Left ventricle myocardium superior (tissue), 1 donor: ENCODE data around the gene PDAP1. TPM values are rescaled to one million over a fixed set of nuclear protein-coding genes. Genes with fewer than 3 reads are reported as not detected.
"Not testable (repeated sequence)": the region's sequence is repeated elsewhere in the genome, so short reads cannot be mapped to it uniquely, and the experiment has no call there.

Experiments used
- ATAC-seq: fragments of 200-7000 bp; cut with Tn5 transposase; one replicate; pipeline ENCODE4 v1.9.1; 2020; ENCODE audit warnings: mild to moderate bottlenecking, moderate library complexity
- DNase-seq: peaks from one replicate; pipeline ENCODE4 v3.0.0-alpha.2; 2020
- intact Hi-C: fragments of 100-400 bp; cut with micrococcal nuclease; formaldehyde crosslinking; loops from one replicate; pipeline ENCODE4 v1.11.0; 2022
- total RNA-seq: library from RNA; stranded (reverse); fragmentation: NEBNext Ultra II Directional; extraction: Animal tissue kit (Norgen Biotek cat#: 25700); gene quantifications from one replicate; pipeline ENCODE4 v1.2.1, GENCODE V29; 2021
- donor health status: DM: no; HTN: yes; CAD: no; lungs with severe emphysema.

PDAP1 gene
- total RNA-seq, 1 donor from 2014 or later, result 97.2 TPM

DNA sequence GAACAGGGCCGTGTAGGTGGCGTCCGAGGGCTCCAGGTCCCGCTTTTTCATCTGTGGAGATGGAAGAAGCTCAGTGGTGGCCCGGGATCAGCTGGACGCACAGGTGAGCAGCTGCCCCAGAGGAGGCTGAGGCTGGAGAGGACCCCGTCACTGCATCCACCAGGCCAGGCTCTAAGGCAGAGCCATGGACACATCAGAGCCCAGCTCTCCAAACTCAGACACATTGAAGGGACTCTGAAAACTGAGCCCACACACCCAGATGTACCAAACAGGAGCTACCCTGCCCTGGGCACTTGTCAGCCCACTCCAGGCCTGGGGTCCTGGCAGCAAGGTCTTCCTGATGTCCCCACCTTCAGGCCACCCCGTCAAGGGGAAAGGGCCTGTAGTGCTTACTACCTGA is 21.4 kb upstream of the PDAP1 start:
- DNase-seq (no peak), ATAC-seq (no peak)
- intact Hi-C loops, result no loop called here

DNA sequence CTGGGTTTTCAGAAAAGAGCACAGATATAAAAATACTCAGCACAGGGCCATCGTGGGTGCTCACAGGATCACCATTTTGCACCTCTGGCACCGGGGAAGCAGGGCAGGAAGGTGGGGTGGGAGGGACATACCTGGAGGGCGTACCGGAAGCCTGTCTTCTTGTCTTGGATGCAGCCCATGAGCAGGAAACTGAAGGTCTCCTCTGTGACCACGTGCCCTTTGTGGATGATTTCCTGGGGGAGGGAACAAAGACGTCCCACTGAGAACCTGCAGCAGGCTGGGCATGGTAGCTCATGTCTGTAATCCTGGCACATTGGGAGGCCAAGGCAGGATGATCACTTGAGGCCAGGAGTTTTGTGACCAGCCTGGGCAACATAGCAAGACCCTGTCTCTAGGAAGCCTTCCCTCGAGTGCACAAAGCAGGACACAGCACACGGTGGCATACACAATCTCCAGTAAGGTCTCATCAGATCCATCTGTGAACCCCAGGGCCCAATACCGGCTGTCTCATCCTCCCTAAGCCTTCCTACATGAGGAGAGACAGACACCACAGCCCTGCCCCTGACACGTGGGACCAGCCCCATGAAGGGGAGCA is 20.7 kb upstream of the PDAP1 start:
- intact Hi-C loops, result no loop called here
- DNase-seq (no peak), ATAC-seq (no peak)

DNA sequence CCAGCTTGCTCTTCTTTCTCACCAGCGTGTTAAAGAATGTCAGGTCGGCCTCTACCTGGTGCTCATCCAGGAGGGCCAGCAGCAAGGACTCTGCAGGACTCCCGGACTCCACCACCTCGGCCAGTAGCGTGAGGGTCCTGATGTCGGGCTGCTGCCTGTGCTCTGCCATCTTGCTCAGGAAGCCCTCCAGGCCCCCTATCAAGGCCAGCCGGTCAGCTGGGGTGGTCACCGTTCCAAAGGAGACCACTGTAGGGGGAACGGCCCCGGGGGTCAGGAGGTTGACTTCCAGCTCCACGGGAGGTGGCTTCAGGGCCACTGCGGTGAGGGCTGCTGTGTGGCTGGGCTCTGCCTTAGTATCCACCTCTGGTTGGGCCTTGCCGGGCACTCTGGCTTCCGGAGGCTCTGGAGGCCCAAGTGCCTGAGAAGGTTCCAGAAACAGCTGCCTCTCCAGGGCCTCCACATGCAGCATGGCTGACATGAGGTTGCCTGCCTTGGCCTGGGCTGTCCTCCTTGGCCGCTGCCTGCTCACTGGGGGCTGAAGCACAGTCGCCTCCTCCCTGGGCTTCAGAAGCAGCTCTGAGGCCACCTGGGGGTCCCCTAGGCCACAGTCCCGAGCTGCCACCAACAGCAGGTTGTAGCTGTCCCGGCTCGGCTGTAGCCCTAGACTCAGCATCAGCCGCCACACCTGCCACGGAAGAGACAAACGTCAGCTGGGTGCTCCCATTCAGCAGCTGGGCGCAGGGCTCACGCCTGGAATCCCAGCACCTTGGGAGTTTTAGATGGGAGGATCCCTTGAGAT is 16.7 kb upstream of the PDAP1 start:
- ATAC-seq, result no peak
- intact Hi-C loops, result no loop called here
- DNase-seq, result no peak

DNA sequence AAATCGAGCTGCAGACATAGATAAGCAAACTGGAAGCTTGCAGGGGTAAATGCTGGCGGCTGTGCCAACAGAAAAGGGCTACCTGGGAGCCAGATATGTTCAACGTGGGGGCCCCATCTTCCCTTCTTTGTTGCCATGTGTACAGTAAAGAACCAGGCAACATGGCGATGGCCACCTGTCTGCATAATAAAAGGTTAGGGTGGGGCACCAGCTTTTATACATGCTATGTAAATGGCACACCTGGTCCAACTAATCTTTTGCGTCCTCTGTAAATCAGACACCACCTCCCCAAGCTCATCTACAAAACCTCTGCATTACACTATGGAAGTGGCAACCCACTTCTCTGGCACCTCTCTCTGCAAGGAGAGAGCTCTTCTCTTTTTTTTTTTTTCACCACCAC is 14.2 kb upstream of the PDAP1 start:
- intact Hi-C loops, result no loop called here
- no peak for ATAC-seq
- DNase-seq, result no peak

DNA sequence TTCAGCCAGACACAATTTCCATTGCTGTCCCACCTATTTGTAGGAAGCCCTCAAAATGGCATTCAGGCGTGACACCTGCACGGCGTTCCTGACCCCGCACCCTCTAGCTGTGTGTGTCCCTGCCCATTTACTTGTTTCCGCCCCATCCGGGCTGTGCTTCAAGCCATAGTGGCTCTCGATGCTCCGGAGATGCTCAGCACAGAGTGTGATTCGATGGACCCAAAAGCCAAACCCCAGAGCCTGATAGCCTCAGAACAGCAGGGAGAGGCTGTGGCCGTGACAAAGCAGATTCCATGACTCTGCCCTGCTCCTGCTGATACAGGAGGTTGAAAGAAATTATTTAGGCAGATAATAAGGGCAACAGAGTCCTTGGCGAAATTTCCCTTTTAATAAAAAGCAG is 13.8 kb upstream of the PDAP1 start:
- DNase-seq (no peak), ATAC-seq (no peak)
- intact Hi-C loops, result no loop called here

DNA sequence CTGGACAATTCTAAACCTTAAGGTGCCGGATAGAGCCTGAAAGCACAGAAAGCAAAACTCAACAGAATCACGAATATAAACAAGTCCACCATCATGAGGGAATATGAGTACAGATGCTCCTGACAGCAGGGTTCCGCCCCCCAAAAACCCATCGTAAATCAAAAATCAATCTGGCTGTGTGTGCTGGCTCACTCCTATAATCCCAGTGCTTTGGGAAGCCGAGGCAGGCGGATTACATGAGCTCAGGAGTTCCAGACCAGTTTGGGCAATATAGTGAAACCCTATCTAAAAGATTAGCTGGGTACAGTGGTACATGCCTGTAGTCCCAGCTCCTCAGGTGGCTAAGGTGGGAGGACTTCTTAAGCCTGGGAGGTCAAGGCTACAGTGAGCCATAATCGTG is 12.6 kb upstream of the PDAP1 start:
- intact Hi-C loops, result no loop called here
- no peak for ATAC-seq

DNA sequence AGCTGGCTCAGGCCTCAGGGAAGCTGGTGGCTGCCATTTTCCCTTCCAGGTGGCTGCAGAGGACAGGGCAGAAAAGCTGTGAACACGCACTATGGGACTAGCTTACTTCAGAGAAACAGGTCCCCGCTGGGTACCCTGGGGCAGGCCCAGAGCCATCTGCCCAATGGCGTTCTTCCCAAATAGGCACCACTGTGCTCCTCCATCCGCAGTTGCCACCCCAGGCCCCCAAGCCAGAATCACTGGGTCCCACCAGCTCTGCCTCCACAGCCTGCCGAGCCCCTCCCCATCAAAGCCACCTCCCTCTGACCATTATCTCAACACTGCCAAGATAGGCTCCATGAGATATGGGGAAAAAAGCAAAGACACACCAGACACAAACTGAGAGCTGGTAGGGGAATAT is 11.8 kb upstream of the PDAP1 start:
- no peak for ATAC-seq
- intact Hi-C loops, result no loop called here
- no peak for DNase-seq

More for the DNA sequence above, 12.6 kb upstream of the PDAP1 start:
- no peak for DNase-seq

DNA sequence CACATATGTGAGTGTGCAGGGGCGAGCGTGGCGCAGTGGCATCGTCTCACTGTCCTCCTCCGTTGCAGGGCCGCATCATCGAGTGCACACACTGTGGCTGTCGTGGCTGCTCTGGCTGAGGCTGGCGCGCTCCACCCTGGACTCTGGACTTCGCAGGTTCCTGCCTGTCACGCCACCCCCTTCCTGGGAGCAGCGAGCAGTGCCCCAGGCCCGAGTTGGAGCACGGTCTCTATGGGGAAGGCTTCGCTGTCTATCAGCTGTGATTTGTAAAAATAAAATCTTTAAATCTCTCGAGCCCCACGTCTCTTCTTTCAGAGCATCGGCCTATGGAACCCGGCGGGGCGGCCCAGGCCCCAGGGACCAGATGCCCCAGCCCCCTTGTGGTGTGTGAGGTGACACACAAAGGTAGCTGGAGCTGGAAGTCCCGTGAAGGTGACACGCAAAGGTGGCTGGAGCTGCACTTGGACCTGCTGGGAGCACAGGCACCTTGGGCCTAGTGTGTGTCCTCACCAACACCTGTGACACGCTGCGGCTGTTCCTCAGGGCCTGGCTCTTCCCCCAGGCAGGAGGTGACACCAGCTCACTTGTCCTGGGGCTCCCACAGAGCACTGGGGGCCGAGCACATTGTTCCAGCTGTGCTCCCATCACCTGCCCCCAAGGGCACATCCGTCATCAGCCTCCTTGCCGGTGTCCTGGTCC is 11.1 kb upstream of the PDAP1 start:
- ATAC-seq (no peak), DNase-seq (no peak)
- intact Hi-C loops, result no loop called here

DNA sequence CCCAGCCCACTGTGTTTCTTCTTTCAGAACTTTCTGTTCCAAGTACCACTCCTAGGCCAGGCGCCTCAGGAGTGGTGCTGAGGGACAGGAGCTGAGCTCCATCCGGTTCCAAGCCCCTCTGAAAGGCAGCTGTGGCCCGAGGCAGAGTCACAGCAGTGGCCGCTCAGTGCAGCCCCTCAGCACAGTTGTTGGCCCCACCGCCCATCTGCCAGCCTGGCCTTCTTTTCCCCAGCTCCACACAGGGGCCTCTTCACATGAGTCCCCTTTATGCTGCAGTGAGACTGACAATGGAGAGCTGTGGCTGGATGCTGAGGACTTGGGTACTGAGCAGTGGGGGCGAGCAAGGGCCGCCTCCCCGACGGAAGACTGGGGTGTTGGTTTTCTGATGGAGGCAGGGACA is 9.9 kb upstream of the PDAP1 start:
- DNase-seq (no peak), ATAC-seq (no peak)

GRCh38 chr7:99415513-99416127 is 7.2 kb upstream of the PDAP1 start:
- ATAC-seq, intact Hi-C loops: not testable (repeated sequence)
- peak; percentile 76 for DNase-seq

More for the DNA sequence above, 9.9 kb upstream of the PDAP1 start:
- intact Hi-C loops, result no loop called here

DNA sequence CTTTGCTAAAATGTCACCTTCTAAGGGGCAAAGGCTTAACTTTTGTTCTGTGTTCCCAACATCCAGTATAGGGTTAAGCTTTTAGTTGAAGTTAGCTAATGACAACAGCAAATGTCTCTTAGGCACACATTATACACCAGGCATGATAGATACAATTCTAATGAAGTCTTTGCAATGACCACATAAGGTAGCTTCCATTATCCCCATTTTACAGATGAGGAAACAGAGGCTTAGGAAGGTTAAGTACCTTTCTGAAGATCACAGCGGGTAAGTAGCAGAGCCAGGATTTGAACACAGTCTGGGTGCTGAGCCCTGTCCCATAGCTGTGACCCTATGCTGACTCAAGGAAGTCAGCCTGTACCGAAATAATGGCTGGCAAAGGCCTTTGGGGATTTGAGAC is 2.2 kb upstream of the PDAP1 start:
- intact Hi-C loops, result no loop called here
- ATAC-seq (no peak), DNase-seq (no peak)

GRCh38 chr7:99409806-99410205 is 1.4 kb upstream of the PDAP1 start:
- no peak for ATAC-seq
- no peak for DNase-seq
- intact Hi-C loops, result no loop called here

DNA sequence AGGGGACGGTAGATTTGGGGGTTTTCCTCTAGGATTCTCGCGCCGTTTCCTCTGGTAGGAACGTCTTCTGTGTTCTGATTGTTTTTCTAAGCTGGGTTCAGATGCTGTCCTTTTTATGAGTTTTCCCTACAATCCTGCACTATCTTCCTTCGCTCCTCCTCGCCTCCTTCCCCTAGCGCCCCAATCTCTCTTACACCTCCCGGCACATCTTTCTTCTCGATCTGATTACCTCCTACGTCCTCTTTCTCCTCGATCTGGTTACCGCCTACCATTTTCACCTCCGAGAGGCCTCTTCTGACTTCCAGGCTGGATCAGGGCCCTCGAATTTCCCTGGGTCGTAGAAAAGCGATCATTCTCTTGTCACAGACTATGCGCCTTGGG is 785 bp upstream of the PDAP1 start:
- ATAC-seq, result no peak
- DNase-seq, result no peak
- intact Hi-C loops, result no loop called here

DNA sequence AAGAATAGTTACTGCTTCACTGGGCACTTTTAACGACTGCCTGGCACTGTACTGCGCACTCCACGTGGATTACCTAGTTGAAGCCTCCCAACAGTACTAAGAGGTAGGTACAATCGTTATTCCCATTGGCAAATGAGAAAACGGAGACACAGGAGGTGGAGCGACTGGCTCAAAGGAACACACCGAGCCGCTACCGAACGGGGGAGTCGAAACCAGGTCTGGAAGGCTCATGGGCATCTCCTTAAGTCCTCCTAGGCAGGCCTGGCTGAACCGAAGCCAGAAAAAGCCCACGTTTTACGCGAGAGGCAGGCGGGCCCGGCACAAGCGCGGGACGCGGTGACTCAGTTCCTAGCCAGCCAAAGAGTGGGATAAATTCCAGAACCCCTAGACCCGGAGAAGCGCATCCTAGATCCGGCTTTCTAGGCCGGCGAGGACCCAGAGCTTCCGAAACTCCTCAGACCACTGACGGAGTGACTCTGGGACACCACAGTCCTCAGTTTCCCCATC is 472 bp downstream of the PDAP1 start:
- DNase-seq (peak; percentile 55), ATAC-seq (peak; percentile 24)
- intact Hi-C loops, result no loop called here

DNA sequence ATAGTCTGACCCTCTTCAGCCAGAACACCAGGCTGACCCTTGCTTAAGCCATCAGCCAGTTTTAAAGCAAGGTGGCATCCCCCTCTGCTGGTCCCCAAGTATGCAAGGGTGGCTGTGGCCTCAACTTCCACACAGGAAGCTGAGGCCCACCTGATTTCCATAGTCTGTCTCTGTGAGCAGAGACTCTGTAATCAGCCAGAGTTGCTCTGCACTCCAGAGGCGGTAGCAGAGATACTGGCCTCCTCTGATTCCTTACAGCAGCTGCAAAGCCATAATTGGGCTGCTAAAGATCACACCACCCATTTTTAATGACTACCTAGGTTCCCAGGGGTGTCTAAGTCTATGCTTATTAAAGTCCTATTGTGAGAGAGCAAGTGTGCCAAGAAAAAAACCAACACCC is 1.8 kb downstream of the PDAP1 start:
- no peak for DNase-seq
- intact Hi-C loops, result no loop called here

GRCh38 chr7:99404977-99405320 is 3.4 kb downstream of the PDAP1 start:
- DNase-seq (no peak), ATAC-seq (no peak)
- intact Hi-C loops, result no loop called here

More for the DNA sequence above, 1.8 kb downstream of the PDAP1 start:
- no peak for ATAC-seq

- ATAC-seq (no peak), DNase-seq (no peak)
- intact Hi-C loops, result no loop called here
Observed at GRCh38 chr7:99404235-99404976, 4.0 kb downstream of the PDAP1 start.

GRCh38 chr7:99403764-99404163 is 4.6 kb downstream of the PDAP1 start:
- no peak for ATAC-seq
- intact Hi-C loops, result no loop called here
- DNase-seq, result no peak

GRCh38 chr7:99402854-99403253 is 5.5 kb downstream of the PDAP1 start:
- DNase-seq, result no peak
- ATAC-seq, result no peak
- intact Hi-C loops, result no loop called here
